MM.1S (cell line): ENCODE measurements around the gene EIF1B.

Experiments
- CTCF ChIP-seq: fragments of 300-600 bp; sonication (generic); IDR thresholded peaks from 2 replicates; pipeline ENCODE4 v1.5.1; 2016; ENCODE audit warnings: antibody characterized with exemption, low read length, mixed read lengths
- EZH2 ChIP-seq: fragments of 300-600 bp; sonication (generic); optimal IDR thresholded peaks from 2 replicates; pipeline ENCODE3; 2017; ENCODE audit warnings: low read depth, mild to moderate bottlenecking, antibody characterized with exemption, low read length, mixed read lengths

DNA sequence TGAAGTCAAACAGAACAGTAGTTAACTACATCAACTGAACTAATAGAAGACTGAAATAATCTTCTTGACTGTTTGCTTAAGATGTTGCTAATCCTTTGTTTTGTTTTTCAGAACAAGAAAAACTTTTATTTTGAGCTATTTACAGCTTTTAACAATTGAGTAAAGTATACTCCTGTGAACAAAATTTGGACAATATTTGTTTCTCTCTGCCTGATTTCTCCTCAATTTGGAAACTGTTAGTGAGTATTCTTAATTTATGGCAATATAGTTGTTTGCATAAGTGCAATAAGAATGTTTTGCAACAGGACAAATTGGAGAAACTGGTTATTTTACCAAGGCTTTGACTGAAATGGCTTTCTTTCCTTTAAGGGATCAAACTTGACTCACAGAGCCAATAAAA lies 41.0 kb downstream of the EIF1B start:
- no peak for TF ChIP-seq CTCF
- no peak for TF ChIP-seq EZH2
